Retinal pigment epithelial cell (primary cell): ENCODE measurements around the gene DLG1.

ENCODE experiments used
- DNase-seq: peaks from one replicate; pipeline ENCODE4 v3.0.0-alpha.2; 2010; ENCODE audit warnings: low read depth
- H3K4me3 ChIP-seq: 2 replicates; pipeline ENCODE4 v1.5.1; 2011; ENCODE audit warnings: mild to moderate bottlenecking, low read length, control low read depth, moderate library complexity
- TF ChIP-seq, protein P1 (sequence below): conservative IDR thresholded peaks from 2 replicates; pipeline ENCODE4 v1.5.1; 2011; ENCODE audit warnings: low read depth, low read length, control low read depth, inconsistent platforms

DLG1 gene

DNA sequence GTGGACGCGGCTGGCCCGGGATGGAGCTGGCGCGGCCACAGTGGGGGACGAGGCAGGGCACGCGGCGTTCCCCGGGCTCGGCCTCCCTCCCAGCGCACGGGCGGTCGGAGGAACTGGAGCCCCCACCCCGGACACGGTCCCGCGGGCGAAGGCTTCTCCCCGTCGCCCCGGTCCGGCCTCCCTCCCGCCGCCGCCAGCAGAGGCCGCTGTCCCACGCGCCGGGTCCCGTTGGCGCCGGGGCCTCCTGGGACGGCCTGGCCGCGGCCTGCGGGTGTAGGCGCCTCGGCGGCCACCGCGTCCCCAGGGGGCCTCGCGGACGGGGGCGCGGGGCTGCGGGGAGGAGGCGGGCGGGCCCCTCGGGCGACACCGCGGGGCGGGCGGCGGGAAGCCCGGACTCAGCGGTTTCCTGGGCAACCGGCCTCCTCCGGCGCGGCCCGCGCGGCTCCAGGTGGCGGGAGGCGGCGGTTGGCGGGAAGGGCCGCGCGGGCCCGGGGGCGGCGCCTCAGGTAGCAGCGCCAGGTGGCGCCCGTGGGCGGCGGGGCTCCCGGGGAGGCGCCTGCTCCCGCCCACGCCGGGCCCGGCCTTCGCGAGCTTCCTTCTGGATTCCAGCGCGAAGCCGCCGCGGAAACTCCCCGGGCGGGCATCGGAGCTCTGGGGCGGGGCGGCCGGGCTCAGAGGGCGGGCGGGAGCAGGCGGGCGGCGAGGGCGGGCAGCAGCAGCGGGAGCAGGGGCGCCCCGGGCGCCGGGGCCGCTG, 295.5 kb downstream of the DLG1 start:
- TF ChIP-seq, protein P1, sequence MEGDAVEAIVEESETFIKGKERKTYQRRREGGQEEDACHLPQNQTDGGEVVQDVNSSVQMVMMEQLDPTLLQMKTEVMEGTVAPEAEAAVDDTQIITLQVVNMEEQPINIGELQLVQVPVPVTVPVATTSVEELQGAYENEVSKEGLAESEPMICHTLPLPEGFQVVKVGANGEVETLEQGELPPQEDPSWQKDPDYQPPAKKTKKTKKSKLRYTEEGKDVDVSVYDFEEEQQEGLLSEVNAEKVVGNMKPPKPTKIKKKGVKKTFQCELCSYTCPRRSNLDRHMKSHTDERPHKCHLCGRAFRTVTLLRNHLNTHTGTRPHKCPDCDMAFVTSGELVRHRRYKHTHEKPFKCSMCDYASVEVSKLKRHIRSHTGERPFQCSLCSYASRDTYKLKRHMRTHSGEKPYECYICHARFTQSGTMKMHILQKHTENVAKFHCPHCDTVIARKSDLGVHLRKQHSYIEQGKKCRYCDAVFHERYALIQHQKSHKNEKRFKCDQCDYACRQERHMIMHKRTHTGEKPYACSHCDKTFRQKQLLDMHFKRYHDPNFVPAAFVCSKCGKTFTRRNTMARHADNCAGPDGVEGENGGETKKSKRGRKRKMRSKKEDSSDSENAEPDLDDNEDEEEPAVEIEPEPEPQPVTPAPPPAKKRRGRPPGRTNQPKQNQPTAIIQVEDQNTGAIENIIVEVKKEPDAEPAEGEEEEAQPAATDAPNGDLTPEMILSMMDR: peak; percentile 51
- DNase-seq: no peak
- H3K4me3 ChIP-seq: peak overlapping the region; percentile 9

DNA sequence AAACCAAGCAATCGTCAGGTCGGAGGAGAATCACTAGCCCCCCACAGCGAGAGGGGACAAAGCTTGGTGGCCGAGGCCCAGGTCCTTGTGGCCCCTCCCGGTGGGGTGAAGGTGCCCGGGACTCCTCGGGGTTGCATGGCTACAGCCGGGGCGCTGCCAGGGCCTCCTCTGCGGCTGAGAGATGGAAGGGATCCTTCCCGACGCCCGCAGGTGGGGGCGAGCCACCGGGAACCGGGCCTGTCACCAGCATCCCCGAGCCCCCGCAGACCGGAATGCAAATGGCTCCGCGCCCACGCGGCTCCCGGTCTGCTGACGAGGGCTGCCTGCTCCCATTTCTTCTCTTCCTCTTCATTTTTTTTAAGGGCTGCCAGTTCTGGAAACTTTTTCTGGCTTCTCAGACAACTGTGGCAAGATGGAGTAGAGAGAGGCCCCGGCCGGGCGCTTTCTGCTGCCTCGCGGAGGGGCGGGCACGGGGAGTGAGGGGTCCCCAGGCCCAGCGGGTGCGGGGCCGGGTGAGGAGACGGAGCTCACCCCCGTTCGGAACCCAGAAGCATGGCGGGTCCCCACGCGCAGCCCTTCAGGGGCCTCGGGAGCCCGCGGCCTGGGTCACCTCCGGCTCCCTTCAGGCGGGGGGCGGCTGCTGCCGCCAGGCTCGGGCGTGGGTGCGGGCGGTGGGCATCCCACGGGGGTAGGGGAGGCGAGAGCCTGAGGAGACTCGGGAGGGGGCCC, 296.3 kb downstream of the DLG1 start:
- DNase-seq: no peak
- peak overlapping the region; percentile 9 for H3K4me3 ChIP-seq

DNA sequence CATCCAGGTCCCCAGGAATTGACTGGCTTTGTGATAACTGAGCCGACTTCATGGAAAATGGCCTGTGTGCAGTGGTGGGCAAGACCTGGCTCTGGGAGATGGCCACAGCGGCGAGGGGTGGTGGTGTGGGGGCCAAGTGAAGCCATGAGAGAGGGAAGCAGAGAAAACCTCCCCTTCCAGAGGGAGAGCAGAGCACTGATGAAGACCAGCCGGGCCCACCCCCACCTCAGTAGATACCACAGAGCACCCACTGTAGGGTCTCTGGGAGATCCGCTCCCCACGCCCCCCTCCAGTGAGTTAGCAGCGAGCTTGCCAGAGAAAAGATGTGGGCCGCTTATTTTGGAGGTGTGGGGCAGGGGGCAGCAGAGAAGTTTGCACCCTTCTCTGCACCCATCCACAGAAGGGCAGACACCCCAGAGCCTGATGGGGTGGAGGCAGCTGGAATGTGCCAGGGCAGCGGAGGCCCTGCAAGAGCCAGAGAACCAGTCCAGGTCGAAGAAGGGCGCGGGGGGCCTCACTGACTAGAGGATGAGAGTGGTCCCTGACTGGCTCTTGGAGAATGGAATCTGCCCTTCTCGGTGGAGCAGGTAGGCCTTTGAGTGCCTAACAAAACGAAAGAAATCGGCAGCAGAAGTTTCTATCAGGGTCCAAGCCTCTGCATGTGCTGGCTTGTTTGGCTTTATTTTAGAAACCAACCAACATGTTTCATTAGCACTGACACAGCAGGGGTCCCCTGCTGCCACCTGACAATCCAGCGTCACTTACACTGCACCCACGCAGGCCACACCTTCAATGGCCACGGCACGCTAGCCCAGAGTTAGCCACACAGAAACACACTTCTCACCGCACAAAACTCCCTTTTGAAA, 297.1 kb downstream of the DLG1 start:
- TF ChIP-seq, protein P1: no peak
- no peak overlapping the region for H3K4me3 ChIP-seq
- DNase-seq: no peak

More for the DNA sequence above, 296.3 kb downstream of the DLG1 start:
- TF ChIP-seq, protein P1: no peak

DNA sequence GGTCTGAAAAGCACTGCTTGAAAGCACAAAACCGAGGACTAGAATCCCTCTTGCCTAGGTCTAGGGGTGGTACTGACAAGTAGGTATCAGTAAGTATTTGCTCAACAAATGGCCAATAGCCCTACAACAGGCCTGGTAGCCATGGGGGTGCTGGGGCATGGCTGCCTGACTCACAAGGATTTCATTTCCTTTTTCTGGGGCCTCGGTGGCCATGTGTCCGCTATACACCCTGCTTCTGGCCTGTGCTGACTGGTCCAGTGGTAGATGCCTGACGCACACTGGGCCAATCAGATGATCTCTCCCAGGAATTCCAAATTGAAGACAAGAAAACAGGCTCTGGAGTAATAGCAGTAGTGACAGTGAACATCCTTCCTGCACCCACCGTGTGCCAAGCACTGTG, 298.2 kb downstream of the DLG1 start:
- H3K4me3 ChIP-seq: no peak overlapping the region
- TF ChIP-seq, protein P1: no peak
- DNase-seq: no peak

DNA sequence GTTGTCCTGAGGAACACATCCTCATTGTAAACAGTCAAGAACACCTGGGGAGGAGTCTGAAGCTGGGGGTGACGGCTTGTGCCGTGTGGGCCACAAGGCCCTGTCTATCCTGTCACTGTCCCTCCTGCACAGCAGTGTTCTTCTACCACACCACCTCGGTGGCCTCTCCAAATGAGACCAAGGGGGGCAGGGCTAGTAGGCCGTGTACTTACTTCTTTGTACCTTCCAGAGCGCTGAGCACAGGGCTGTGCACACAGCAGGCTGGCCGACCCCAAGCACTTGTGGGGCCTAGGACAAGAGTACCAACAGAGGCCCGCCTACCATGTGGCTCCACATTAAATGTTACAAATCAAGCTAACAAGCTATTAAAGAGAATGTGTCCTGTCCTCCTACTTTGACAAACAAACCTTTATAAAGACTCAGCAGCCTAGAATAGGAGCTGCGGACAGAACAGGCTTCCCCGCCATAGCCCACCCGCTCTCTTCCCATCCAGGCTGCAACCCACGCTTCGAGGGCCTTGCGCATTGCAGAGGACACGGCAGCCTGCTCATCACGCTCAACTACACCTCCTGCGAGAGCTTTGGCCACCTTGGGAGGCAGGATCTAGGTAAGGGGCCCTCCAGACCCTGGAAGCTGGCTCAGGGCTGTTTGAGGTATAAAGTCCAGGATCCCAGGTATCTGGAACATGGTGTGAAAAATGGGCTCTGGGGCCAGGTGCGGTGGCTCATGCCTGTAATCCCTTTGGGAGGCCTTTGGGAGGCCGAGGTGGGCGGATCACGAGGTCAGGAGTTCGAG, 299.2 kb downstream of the DLG1 start:
- TF ChIP-seq, protein P1: no peak
- no peak overlapping the region for H3K4me3 ChIP-seq
- DNase-seq: no peak

DNA sequence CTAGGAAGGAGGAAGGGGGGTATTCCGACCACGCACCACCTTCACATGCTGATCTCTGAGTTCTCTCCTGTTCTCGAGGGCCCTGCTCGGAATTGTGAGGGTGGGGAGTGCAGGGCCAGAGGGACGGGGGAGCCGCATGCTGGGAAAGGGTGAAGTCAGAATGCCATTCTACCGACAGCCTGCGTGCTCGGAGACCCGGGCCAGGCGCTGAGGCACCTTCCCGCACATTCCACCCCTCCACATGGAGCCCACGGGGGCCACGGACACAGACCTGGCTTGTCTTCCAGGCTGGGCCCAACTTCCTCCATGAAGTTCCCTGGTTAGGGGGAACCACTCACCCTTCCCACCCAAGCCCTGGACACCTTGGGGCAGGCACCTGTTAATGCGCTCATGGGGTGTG, 301.1 kb downstream of the DLG1 start:
- TF ChIP-seq, protein P1: no peak
- DNase-seq: no peak
- H3K4me3 ChIP-seq: no peak overlapping the region
